GM23338 (cell line): Measurements from ENCODE around the gene ACOT8. TPM values are rescaled to one million over a fixed set of nuclear protein-coding genes. Genes with fewer than 3 reads are reported as not detected.
A peak's percentile ranks its signal among the peaks of the same experiment; 100 is the strongest.

Experiments used
- ATAC-seq: fragments of 200-7000 bp; cut with Tn5 transposase; 3 replicates; pipeline ENCODE4 v1.9.1; 2020
- DNase-seq: peaks from one replicate; pipeline ENCODE4 v3.0.0-alpha.2; 2015; ENCODE audit warnings: low spot score
- H2AFZ ChIP-seq: fragments of 200-600 bp; sonication (generic); 2 replicates; pipeline ENCODE4 v1.8.0; 2016; ENCODE audit warnings: antibody characterized with exemption, mild to moderate bottlenecking, moderate library complexity
- H3F3A ChIP-seq: fragments of 200-600 bp; sonication (generic); replicated peaks from 2 replicates; pipeline ENCODE4 v1.8.0; 2017; ENCODE audit warnings: antibody characterized with exemption, mixed run types, low read depth
- H3K27ac ChIP-seq: fragments of 200-600 bp; sonication (generic); 2 replicates; pipeline ENCODE4 v1.6.1; 2016; ENCODE audit warnings: low read depth
- H3K27me3 ChIP-seq: fragments of 200-600 bp; sonication (generic); 2 replicates; pipeline ENCODE4 v1.8.0; 2016; ENCODE audit warnings: mild to moderate bottlenecking, mixed run types, moderate library complexity; ENCODE audit not compliant: insufficient read depth
- H3K36me3 ChIP-seq: fragments of 200-600 bp; sonication (generic); 2 replicates; pipeline ENCODE4 v1.8.0; 2016; ENCODE audit warnings: mild to moderate bottlenecking; ENCODE audit not compliant: insufficient read depth
- H3K4me1 ChIP-seq: fragments of 200-600 bp; sonication (generic); 2 replicates; pipeline ENCODE4 v1.8.0; 2016; ENCODE audit warnings: mild to moderate bottlenecking, moderate library complexity; ENCODE audit not compliant: insufficient read depth
- H3K4me2 ChIP-seq: fragments of 200-600 bp; sonication (generic); 2 replicates; pipeline ENCODE4 v1.7.1; 2017; ENCODE audit warnings: mixed run types
- H3K4me3 ChIP-seq: fragments of 200-600 bp; sonication (generic); 2 replicates; pipeline ENCODE4 v1.6.1; 2016; ENCODE audit warnings: mixed run types
- H3K79me2 ChIP-seq: fragments of 200-600 bp; sonication (generic); replicated peaks from 2 replicates; pipeline ENCODE4 v1.8.0; 2017; ENCODE audit warnings: mild to moderate bottlenecking; ENCODE audit not compliant: insufficient read depth
- H3K9me2 ChIP-seq: fragments of 200-600 bp; sonication (generic); 2 replicates; pipeline ENCODE4 v1.8.0; 2017; ENCODE audit not compliant: insufficient read depth
- H4K20me1 ChIP-seq: fragments of 200-600 bp; sonication (generic); replicated peaks from 2 replicates; pipeline ENCODE4 v1.8.0; 2017; ENCODE audit warnings: mild to moderate bottlenecking; ENCODE audit not compliant: insufficient read depth
- H3K27ac Mint-ChIP-seq: 2 replicates; pipeline ENCODE4 v1.8.0; 2020; ENCODE audit warnings: inconsistent platforms, mild to moderate bottlenecking, moderate library complexity, mixed read lengths
- H3K27me3 Mint-ChIP-seq: 3 replicates; pipeline ENCODE4 v1.8.0; 2022; ENCODE audit warnings: low read depth, mild to moderate bottlenecking, moderate library complexity, mixed read lengths, inconsistent platforms; ENCODE audit not compliant: insufficient read depth, poor library complexity
- H3K36me3 Mint-ChIP-seq: 3 replicates; pipeline ENCODE4 v1.8.0; 2021; ENCODE audit warnings: low read depth, mild to moderate bottlenecking, inconsistent platforms, moderate library complexity, mixed read lengths
- H3K4me1 Mint-ChIP-seq: 3 replicates; pipeline ENCODE4 v1.8.0; 2020; ENCODE audit warnings: mild to moderate bottlenecking, inconsistent platforms, mixed read lengths
- H3K4me3 Mint-ChIP-seq: 3 replicates; pipeline ENCODE4 v1.8.0; 2021; ENCODE audit warnings: moderate library complexity, mild to moderate bottlenecking, inconsistent platforms, mixed read lengths
- H3K9me3 Mint-ChIP-seq: 3 replicates; pipeline ENCODE4 v1.8.0; 2020; ENCODE audit warnings: moderate library complexity, mild to moderate bottlenecking, inconsistent platforms, mixed read lengths
- CTCF ChIP-seq, 2 experiments: fragments of 200-600 bp in 1 of 2; sonication (generic) in 1 of 2; conservative IDR thresholded peaks; 2 replicates each; pipeline versions ENCODE4 v1.5.1 to v1.6.1; 2016 to 2017; ENCODE audit warnings: antibody characterized with exemption in 2 of 2, low read depth in 2 of 2, mild to moderate bottlenecking in 2 of 2, moderate library complexity in 1 of 2
- ETS1 ChIP-seq: IDR thresholded peaks from 2 replicates; pipeline ENCODE4 v1.6.1; 2016; ENCODE audit warnings: antibody characterized with exemption
- POLR2AphosphoS5 ChIP-seq: IDR thresholded peaks from 2 replicates; pipeline ENCODE4 v1.6.1; 2016; ENCODE audit warnings: antibody characterized with exemption, low read depth
- polyA plus RNA-seq: library from polyadenylated mRNA; unstranded; fragments of >200 nt; fragmentation: Nextera tagmentation; extraction: Ambion mirVana; gene quantifications from 2 replicates; pipeline ENCODE4 v1.2.1, GENCODE V29; 2016
- total RNA-seq: library from RNA; depleted of rRNA; stranded (reverse); fragments of >200 nt; shearing (Covaris generic); gene quantifications from 2 replicates; pipeline ENCODE4 v1.2.3, GENCODE V29; 2014; rRNA removed

The ACOT8 gene
- total and polyA plus RNA-seq, 2 experiments from 2014 or later, result 42.0 to 75.2 TPM

GRCh38 chr20:45792317-45793118, 64.7 kb downstream of the ACOT8 start:
- peak overlapping the region; percentile 95 for H2AFZ ChIP-seq
- DNase-seq, result no peak
- H3K27ac ChIP-seq, result no peak overlapping the region
- H3K79me2 ChIP-seq, result 0 out of 2 replicates have a peak, but pooled peaks cover 12% of the 10 kb centered on the region
- Mint-ChIP-seq H3K27me3 (peaks cover 12% of the 10 kb centered on the region), H3K27ac (peak overlapping the region; percentile 78; the same call in 1 of the 2 replicates), H3K4me3 (peak overlapping the region; percentile 87), H3K4me1 (peaks cover 7% of the 10 kb centered on the region), H3K9me3 (no peaks in the 10 kb centered on the region), H3K36me3 (peaks cover 37% of the 10 kb centered on the region)
- peaks cover 4% of the 10 kb centered on the region; the same call in 1 of the 2 replicates for H3K4me1 ChIP-seq
- no peaks in the 10 kb centered on the region for H3K27me3 ChIP-seq
- H3K4me2 ChIP-seq, result peak overlapping the region; percentile 78
- peaks cover 18% of the 10 kb centered on the region for H3K36me3 ChIP-seq
- peak; percentile 16; the same call in 1 of the 3 replicates for ATAC-seq
- H4K20me1 ChIP-seq, result no peaks in the 10 kb centered on the region; the same call in 1 of the 2 replicates
- peak overlapping the region; percentile 94 for H3K4me3 ChIP-seq
- no peaks in the 10 kb centered on the region for H3F3A ChIP-seq
- no peaks in the 10 kb centered on the region for H3K9me2 ChIP-seq
- TF ChIP-seq POLR2AphosphoS5 (no peak), ETS1 (no peak), CTCF (conservative IDR thresholded peaks at IDR 0.05; ENCODE audit: low read depth in 2 of 2) (no peak)

Other genes starting within 250 kb of the ACOT8 start
- gene WFDC10A, start 227.7 kb downstream of the ACOT8 start, total RNA-seq, result not detected in 2 replicates
- gene WFDC10A, start 227.7 kb downstream of the ACOT8 start, polyA plus RNA-seq, result 0.43 TPM in 1 of 2 replicates, not detected in the other
- gene WFDC9, start 226.1 kb downstream of the ACOT8 start, total RNA-seq, result not detected in 2 replicates
- not detected in 2 replicates for gene WFDC9, start 226.1 kb downstream of the ACOT8 start, polyA plus RNA-seq
- not detected in 2 replicates for gene WFDC11, start 187.2 kb downstream of the ACOT8 start, total RNA-seq
- gene WFDC11, start 187.2 kb downstream of the ACOT8 start, polyA plus RNA-seq, result 0.87 TPM in 1 of 2 replicates, not detected in the other
- gene WFDC13, start 155.4 kb downstream of the ACOT8 start, total RNA-seq, result not detected in 2 replicates
- not detected in 2 replicates for gene WFDC13, start 155.4 kb downstream of the ACOT8 start, polyA plus RNA-seq
- gene WFDC10B, start 152.4 kb downstream of the ACOT8 start, total RNA-seq, result not detected in 2 replicates
- gene WFDC10B, start 152.4 kb downstream of the ACOT8 start, polyA plus RNA-seq, result 0.50 and 1.0 TPM in 2 replicates
- gene SPINT4, start 135.0 kb downstream of the ACOT8 start, total RNA-seq, result not detected in 2 replicates
- not detected in 2 replicates for gene SPINT4, start 135.0 kb downstream of the ACOT8 start, polyA plus RNA-seq
- 0.73 TPM in 1 of 2 replicates, not detected in the other for gene WFDC3, start 65.5 kb downstream of the ACOT8 start, total RNA-seq
- gene WFDC3, start 65.5 kb downstream of the ACOT8 start, polyA plus RNA-seq, result 0.36 TPM in 1 of 2 replicates, not detected in the other
- 21.4 and 31.6 TPM in 2 replicates for gene DNTTIP1, start 65.4 kb downstream of the ACOT8 start, total RNA-seq
- gene DNTTIP1, start 65.4 kb downstream of the ACOT8 start, polyA plus RNA-seq, result 50.3 TPM in 2 replicates
- 198 and 247 TPM in 2 replicates for gene UBE2C, start 44.7 kb downstream of the ACOT8 start, total RNA-seq
- gene UBE2C, start 44.7 kb downstream of the ACOT8 start, polyA plus RNA-seq, result 698 and 742 TPM in 2 replicates
- gene TNNC2, start 30.1 kb downstream of the ACOT8 start, total RNA-seq, result 0.59 TPM in 1 of 2 replicates, not detected in the other
- gene TNNC2, start 30.1 kb downstream of the ACOT8 start, polyA plus RNA-seq, result 32.5 and 33.3 TPM in 2 replicates
- gene SNX21, start 23.6 kb downstream of the ACOT8 start, total RNA-seq, result 26.7 and 31.5 TPM in 2 replicates
- gene SNX21, start 23.6 kb downstream of the ACOT8 start, polyA plus RNA-seq, result 13.3 and 15.5 TPM in 2 replicates
- 7.5 and 8.2 TPM in 2 replicates for gene ZSWIM3, start 222 bp upstream of the ACOT8 start, total RNA-seq
- gene ZSWIM3, start 222 bp upstream of the ACOT8 start, polyA plus RNA-seq, result 2.0 and 3.0 TPM in 2 replicates
- 16.2 and 17.6 TPM in 2 replicates for gene ZSWIM1, start 23.8 kb upstream of the ACOT8 start, total RNA-seq
- gene ZSWIM1, start 23.8 kb upstream of the ACOT8 start, polyA plus RNA-seq, result 11.5 and 12.7 TPM in 2 replicates
- gene SPATA25, start 30.2 kb upstream of the ACOT8 start, total RNA-seq, result 1.0 and 7.5 TPM in 2 replicates
- gene SPATA25, start 30.2 kb upstream of the ACOT8 start, polyA plus RNA-seq, result 0.50 TPM in 1 of 2 replicates, not detected in the other
- gene NEURL2, start 33.8 kb upstream of the ACOT8 start, total RNA-seq, result 7.6 and 10.9 TPM in 2 replicates
- gene NEURL2, start 33.8 kb upstream of the ACOT8 start, polyA plus RNA-seq, result 4.5 and 4.6 TPM in 2 replicates
- 31.4 and 39.9 TPM in 2 replicates for gene CTSA, start 33.9 kb upstream of the ACOT8 start, total RNA-seq
- 52.8 and 63.9 TPM in 2 replicates for gene CTSA, start 33.9 kb upstream of the ACOT8 start, polyA plus RNA-seq
- 141 and 160 TPM in 2 replicates for gene PLTP, start 54.8 kb upstream of the ACOT8 start, total RNA-seq
- 107 and 108 TPM in 2 replicates for gene PLTP, start 54.8 kb upstream of the ACOT8 start, polyA plus RNA-seq
- gene PCIF1, start 77.3 kb upstream of the ACOT8 start, total RNA-seq, result 26.1 and 27.0 TPM in 2 replicates
- 28.3 and 37.0 TPM in 2 replicates for gene PCIF1, start 77.3 kb upstream of the ACOT8 start, polyA plus RNA-seq
- gene ZNF335, start 114.8 kb upstream of the ACOT8 start, total RNA-seq, result 18.6 and 24.2 TPM in 2 replicates
- 5.7 and 7.4 TPM in 2 replicates for gene ZNF335, start 114.8 kb upstream of the ACOT8 start, polyA plus RNA-seq
- 5.4 and 5.8 TPM in 2 replicates for gene MMP9, start 151.5 kb upstream of the ACOT8 start, total RNA-seq
- 4.1 and 4.3 TPM in 2 replicates for gene MMP9, start 151.5 kb upstream of the ACOT8 start, polyA plus RNA-seq
- 0.35 and 3.5 TPM in 2 replicates for gene SLC12A5, start 171.8 kb upstream of the ACOT8 start, total RNA-seq
- 8.4 and 9.8 TPM in 2 replicates for gene SLC12A5, start 171.8 kb upstream of the ACOT8 start, polyA plus RNA-seq
- gene NCOA5, start 232.6 kb upstream of the ACOT8 start, total RNA-seq, result 22.8 and 24.6 TPM in 2 replicates
- gene NCOA5, start 232.6 kb upstream of the ACOT8 start, polyA plus RNA-seq, result 8.4 and 10.1 TPM in 2 replicates